GM12878 (cell line): ENCODE results near the gene TPM4. TPM values are rescaled to one million over a fixed set of nuclear protein-coding genes. Genes with fewer than 3 reads are reported as not detected.

Experiments
- CHD1 ChIP-seq: IDR thresholded peaks from 2 replicates; pipeline ENCODE4 v1.6.1; 2012; ENCODE audit warnings: low read depth, low read length, improper control_type of control experiment
- FOXM1 ChIP-seq: IDR thresholded peaks from 2 replicates; pipeline ENCODE4 v1.6.1; 2012; ENCODE audit warnings: low read depth, mild to moderate bottlenecking, inconsistent platforms, low read length, moderate library complexity
- GABPA ChIP-seq: IDR thresholded peaks from 2 replicates; pipeline ENCODE4 v1.6.1; 2014; ENCODE audit warnings: antibody characterized with exemption, low read depth, mild to moderate bottlenecking, inconsistent platforms
- HDAC6 ChIP-seq: fragments of 200-600 bp; sonication (generic); IDR thresholded peaks from one replicate; pipeline ENCODE4 v1.8.0; 2017; ENCODE audit warnings: antibody characterized with exemption; ENCODE audit not compliant: unreplicated experiment
- KDM1A ChIP-seq: fragments of 200-600 bp; sonication (generic); IDR thresholded peaks from 2 replicates; pipeline ENCODE4 v1.6.1; 2016; ENCODE audit warnings: borderline replicate concordance
- MEF2B ChIP-seq: fragments of 450-650 bp; IDR thresholded peaks from 2 replicates; pipeline ENCODE4 v1.6.1; 2018; ENCODE audit warnings: mild to moderate bottlenecking, moderate library complexity; ENCODE audit not compliant: partially characterized antibody, poor library complexity, severe bottlenecking
- MTA2 ChIP-seq: fragments of 450-650 bp; IDR thresholded peaks from 2 replicates; pipeline ENCODE4 v1.6.1; 2016; ENCODE audit warnings: low read depth, mild to moderate bottlenecking, moderate library complexity
- POLR2AphosphoS2 ChIP-seq: IDR thresholded peaks from 2 replicates; pipeline ENCODE4 v1.6.1; 2011; ENCODE audit warnings: low read depth, mild to moderate bottlenecking, low read length, improper control_type of control experiment, moderate library complexity
- RBBP5 ChIP-seq: fragments of 200-600 bp; sonication (generic); conservative IDR thresholded peaks from 2 replicates; pipeline ENCODE4 v1.6.1; 2016
- SREBF1 ChIP-seq: IDR thresholded peaks from 2 replicates; pipeline ENCODE4 v1.6.1; 2012; ENCODE audit warnings: mild to moderate bottlenecking, low read length
- STAT3 ChIP-seq: IDR thresholded peaks from 2 replicates; pipeline ENCODE4 v1.6.1; 2011; ENCODE audit warnings: low read depth, low read length, improper control_type of control experiment
- TAF1 ChIP-seq: IDR thresholded peaks from 2 replicates; pipeline ENCODE4 v1.6.1; 2011; ENCODE audit warnings: mild to moderate bottlenecking, low read depth, low read length, borderline replicate concordance
- TBL1XR1 ChIP-seq: IDR thresholded peaks from 2 replicates; pipeline ENCODE4 v1.6.1; 2012; ENCODE audit warnings: low read depth, low read length, improper control_type of control experiment
- YY1 ChIP-seq: IDR thresholded peaks from 2 replicates; pipeline ENCODE4 v1.6.1; 2011; ENCODE audit warnings: low read depth, mild to moderate bottlenecking, low read length
- ZNF622 ChIP-seq: fragments of 450-650 bp; IDR thresholded peaks from 2 replicates; pipeline ENCODE4 v1.6.1; 2017; ENCODE audit warnings: mild to moderate bottlenecking, inconsistent platforms
- polyA plus RNA-seq, 11 experiments: library from polyadenylated mRNA; depleted of rRNA in 4 of 11; unstranded in 6 of 11; stranded (reverse) in 5 of 11; fragments of >200 nt; fragmentation: Nextera tagmentation in 4 of 11; fragmentation: Illumina TruSeq in 1 of 11; extraction: Ambion mirVana in 4 of 11; extraction: Trizol in 1 of 11; gene quantifications; 1 replicate in 1 of 11; 2 replicates in 10 of 11; pipeline versions ENCODE4 v1.2.1 to v1.2.3, GENCODE V29; 2011 to 2016; ENCODE audit warnings: inconsistent platforms in 2 of 11, missing spikeins in 2 of 11, low read depth in 1 of 11
- total RNA-seq, 4 experiments: library from RNA; depleted of rRNA in 3 of 4; stranded (reverse); fragments of >200 nt in 3 of 4; fragmentation: Illumina TruSeq in 1 of 4; extraction: Trizol in 1 of 4; gene quantifications; 2 replicates each; pipeline versions ENCODE4 v1.2.1 to v1.2.3, GENCODE V29; 2013 to 2021
- TF ChIP-seq, protein P1 (sequence below): IDR thresholded peaks from 2 replicates; pipeline ENCODE4 v1.6.1; 2011; ENCODE audit warnings: mild to moderate bottlenecking, low read depth, low read length, moderate library complexity; ENCODE audit not compliant: insufficient replicate concordance
- TF ChIP-seq, protein P2 (sequence below): IDR thresholded peaks from 2 replicates; pipeline ENCODE4 v1.6.1; 2011; ENCODE audit warnings: borderline replicate concordance, low read depth, mild to moderate bottlenecking, moderate library complexity, low read length; ENCODE audit not compliant: insufficient read depth, poor library complexity, severe bottlenecking
- TF ChIP-seq, protein P3 (sequence below): fragments of 450-650 bp; IDR thresholded peaks from 2 replicates; pipeline ENCODE4 v1.6.1; 2016; ENCODE audit warnings: mild to moderate bottlenecking
- TF ChIP-seq, protein P4 (sequence below): IDR thresholded peaks from 2 replicates; pipeline ENCODE4 v1.6.1; 2012; ENCODE audit warnings: low read length, inconsistent platforms
- TF ChIP-seq, protein P5 (sequence below): fragments of 450-650 bp; IDR thresholded peaks from 2 replicates; pipeline ENCODE4 v1.6.1; 2017; ENCODE audit warnings: antibody characterized with exemption, mild to moderate bottlenecking, moderate library complexity
- TF ChIP-seq, protein P6 (sequence below): fragments of 450-650 bp; conservative IDR thresholded peaks from 2 replicates; pipeline ENCODE4 v1.6.1; 2017; ENCODE audit warnings: mild to moderate bottlenecking, moderate library complexity

Gene TPM4
- total and polyA plus RNA-seq, 10 of the 15 experiments (the other 5 are each of a cell fraction or from before 2014, with no cell fraction given) = 183 to 620 (median 407) TPM

DNA sequence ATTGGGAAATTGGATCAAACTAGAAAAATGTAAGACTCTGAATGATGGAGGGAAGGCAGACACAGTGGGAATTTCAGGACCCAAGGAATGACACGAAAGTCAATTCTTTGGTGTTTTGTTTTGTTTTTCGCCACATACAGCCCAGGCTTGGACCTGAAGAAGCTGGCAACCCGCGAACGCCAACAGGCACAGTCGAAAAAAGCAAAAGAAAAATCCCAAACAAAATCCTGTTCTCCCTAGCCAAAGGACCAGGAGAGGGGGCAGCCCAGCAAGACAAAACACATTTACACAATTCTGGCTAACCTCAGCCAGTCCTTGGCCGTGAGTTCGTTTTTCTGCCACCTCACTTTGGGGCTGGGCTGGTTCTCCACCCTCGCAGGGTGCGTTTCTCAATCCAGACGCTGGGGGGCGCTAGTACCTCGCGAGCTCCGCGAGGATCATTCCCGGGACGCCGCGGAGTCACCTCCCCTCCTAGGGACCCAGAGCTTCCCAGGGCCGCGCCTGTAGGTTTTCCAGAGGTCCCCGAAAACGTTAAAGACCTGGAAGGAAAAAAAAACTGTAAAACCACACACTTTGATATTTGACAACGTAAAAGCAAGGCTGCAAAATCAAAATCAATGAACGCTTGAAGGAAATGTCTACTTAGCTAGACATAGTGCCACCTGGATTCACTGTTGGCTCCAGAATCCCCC is 34.9 kb upstream of the TPM4 start (continued):
- TF ChIP-seq POLR2AphosphoS2 = no peak
- TF ChIP-seq, protein P1, sequence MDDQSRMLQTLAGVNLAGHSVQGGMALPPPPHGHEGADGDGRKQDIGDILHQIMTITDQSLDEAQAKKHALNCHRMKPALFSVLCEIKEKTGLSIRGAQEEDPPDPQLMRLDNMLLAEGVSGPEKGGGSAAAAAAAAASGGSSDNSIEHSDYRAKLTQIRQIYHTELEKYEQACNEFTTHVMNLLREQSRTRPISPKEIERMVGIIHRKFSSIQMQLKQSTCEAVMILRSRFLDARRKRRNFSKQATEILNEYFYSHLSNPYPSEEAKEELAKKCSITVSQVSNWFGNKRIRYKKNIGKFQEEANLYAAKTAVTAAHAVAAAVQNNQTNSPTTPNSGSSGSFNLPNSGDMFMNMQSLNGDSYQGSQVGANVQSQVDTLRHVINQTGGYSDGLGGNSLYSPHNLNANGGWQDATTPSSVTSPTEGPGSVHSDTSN = no peak
- no peak for TF ChIP-seq MTA2
- TF ChIP-seq, protein P2, sequence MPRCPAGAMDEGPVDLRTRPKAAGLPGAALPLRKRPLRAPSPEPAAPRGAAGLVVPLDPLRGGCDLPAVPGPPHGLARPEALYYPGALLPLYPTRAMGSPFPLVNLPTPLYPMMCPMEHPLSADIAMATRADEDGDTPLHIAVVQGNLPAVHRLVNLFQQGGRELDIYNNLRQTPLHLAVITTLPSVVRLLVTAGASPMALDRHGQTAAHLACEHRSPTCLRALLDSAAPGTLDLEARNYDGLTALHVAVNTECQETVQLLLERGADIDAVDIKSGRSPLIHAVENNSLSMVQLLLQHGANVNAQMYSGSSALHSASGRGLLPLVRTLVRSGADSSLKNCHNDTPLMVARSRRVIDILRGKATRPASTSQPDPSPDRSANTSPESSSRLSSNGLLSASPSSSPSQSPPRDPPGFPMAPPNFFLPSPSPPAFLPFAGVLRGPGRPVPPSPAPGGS = no peak
- TF ChIP-seq, protein P3, sequence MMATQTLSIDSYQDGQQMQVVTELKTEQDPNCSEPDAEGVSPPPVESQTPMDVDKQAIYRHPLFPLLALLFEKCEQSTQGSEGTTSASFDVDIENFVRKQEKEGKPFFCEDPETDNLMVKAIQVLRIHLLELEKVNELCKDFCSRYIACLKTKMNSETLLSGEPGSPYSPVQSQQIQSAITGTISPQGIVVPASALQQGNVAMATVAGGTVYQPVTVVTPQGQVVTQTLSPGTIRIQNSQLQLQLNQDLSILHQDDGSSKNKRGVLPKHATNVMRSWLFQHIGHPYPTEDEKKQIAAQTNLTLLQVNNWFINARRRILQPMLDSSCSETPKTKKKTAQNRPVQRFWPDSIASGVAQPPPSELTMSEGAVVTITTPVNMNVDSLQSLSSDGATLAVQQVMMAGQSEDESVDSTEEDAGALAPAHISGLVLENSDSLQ = no peak
- TF ChIP-seq MEF2B = no peak
- TF ChIP-seq YY1 = peak; percentile 44; the same call in 1 of the 2 replicates
- TF ChIP-seq, protein P4, sequence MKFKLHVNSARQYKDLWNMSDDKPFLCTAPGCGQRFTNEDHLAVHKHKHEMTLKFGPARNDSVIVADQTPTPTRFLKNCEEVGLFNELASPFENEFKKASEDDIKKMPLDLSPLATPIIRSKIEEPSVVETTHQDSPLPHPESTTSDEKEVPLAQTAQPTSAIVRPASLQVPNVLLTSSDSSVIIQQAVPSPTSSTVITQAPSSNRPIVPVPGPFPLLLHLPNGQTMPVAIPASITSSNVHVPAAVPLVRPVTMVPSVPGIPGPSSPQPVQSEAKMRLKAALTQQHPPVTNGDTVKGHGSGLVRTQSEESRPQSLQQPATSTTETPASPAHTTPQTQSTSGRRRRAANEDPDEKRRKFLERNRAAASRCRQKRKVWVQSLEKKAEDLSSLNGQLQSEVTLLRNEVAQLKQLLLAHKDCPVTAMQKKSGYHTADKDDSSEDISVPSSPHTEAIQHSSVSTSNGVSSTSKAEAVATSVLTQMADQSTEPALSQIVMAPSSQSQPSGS = no peak
- TF ChIP-seq HDAC6 = no peak
- no peak for TF ChIP-seq KDM1A
- TF ChIP-seq, protein P5, sequence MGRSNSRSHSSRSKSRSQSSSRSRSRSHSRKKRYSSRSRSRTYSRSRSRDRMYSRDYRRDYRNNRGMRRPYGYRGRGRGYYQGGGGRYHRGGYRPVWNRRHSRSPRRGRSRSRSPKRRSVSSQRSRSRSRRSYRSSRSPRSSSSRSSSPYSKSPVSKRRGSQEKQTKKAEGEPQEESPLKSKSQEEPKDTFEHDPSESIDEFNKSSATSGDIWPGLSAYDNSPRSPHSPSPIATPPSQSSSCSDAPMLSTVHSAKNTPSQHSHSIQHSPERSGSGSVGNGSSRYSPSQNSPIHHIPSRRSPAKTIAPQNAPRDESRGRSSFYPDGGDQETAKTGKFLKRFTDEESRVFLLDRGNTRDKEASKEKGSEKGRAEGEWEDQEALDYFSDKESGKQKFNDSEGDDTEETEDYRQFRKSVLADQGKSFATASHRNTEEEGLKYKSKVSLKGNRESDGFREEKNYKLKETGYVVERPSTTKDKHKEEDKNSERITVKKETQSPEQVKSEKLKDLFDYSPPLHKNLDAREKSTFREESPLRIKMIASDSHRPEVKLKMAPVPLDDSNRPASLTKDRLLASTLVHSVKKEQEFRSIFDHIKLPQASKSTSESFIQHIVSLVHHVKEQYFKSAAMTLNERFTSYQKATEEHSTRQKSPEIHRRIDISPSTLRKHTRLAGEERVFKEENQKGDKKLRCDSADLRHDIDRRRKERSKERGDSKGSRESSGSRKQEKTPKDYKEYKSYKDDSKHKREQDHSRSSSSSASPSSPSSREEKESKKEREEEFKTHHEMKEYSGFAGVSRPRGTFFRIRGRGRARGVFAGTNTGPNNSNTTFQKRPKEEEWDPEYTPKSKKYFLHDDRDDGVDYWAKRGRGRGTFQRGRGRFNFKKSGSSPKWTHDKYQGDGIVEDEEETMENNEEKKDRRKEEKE = no peak
- TF ChIP-seq SREBF1 = no peak
- no peak for TF ChIP-seq CHD1
- TF ChIP-seq TBL1XR1 = peak; percentile 19; the same call in 1 of the 2 replicates
- TF ChIP-seq GABPA = no peak
- no peak for TF ChIP-seq FOXM1
- TF ChIP-seq ZNF622 = no peak
- no peak for TF ChIP-seq RBBP5
- no peak for TF ChIP-seq TAF1
- no peak for TF ChIP-seq STAT3
- TF ChIP-seq, protein P6, sequence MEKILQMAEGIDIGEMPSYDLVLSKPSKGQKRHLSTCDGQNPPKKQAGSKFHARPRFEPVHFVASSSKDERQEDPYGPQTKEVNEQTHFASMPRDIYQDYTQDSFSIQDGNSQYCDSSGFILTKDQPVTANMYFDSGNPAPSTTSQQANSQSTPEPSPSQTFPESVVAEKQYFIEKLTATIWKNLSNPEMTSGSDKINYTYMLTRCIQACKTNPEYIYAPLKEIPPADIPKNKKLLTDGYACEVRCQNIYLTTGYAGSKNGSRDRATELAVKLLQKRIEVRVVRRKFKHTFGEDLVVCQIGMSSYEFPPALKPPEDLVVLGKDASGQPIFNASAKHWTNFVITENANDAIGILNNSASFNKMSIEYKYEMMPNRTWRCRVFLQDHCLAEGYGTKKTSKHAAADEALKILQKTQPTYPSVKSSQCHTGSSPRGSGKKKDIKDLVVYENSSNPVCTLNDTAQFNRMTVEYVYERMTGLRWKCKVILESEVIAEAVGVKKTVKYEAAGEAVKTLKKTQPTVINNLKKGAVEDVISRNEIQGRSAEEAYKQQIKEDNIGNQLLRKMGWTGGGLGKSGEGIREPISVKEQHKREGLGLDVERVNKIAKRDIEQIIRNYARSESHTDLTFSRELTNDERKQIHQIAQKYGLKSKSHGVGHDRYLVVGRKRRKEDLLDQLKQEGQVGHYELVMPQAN = no peak
